ENCODE data around the gene PLN.

DNA sequence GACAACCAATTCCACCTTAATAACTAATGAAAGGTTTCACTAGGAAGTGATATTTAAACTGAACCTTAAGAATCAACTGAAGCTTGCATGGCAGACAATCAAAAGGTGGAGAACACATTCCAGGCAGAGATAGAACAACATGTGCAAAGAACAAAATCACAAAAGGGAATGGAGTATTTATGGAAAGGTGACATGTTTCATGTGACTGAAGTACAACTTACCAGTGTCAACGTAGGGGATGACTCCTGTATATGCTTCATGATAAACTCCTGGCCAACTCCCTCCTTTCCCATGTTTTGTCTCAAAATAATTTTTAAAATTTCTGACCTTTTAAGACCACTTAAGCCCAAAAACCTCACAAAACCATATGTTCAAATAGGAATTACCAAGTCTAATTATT, 6.6 kb downstream of the PLN start:
- no peak for TF ChIP-seq NRF1 (IDR thresholded peaks at IDR 0.05; ENCODE audit: low read depth, low read length)
- no peak for TF ChIP-seq JUND (IDR thresholded peaks at IDR 0.05)
- TF ChIP-seq, protein P1, sequence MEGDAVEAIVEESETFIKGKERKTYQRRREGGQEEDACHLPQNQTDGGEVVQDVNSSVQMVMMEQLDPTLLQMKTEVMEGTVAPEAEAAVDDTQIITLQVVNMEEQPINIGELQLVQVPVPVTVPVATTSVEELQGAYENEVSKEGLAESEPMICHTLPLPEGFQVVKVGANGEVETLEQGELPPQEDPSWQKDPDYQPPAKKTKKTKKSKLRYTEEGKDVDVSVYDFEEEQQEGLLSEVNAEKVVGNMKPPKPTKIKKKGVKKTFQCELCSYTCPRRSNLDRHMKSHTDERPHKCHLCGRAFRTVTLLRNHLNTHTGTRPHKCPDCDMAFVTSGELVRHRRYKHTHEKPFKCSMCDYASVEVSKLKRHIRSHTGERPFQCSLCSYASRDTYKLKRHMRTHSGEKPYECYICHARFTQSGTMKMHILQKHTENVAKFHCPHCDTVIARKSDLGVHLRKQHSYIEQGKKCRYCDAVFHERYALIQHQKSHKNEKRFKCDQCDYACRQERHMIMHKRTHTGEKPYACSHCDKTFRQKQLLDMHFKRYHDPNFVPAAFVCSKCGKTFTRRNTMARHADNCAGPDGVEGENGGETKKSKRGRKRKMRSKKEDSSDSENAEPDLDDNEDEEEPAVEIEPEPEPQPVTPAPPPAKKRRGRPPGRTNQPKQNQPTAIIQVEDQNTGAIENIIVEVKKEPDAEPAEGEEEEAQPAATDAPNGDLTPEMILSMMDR (IDR thresholded peaks at IDR 0.05), result no peak
- no peak for TF ChIP-seq TAF1 (IDR thresholded peaks at IDR 0.05; ENCODE audit: borderline replicate concordance, low read depth, low read length)
- TF ChIP-seq FOSL2 (IDR thresholded peaks at IDR 0.05; ENCODE audit: borderline replicate concordance, low read depth), result no peak
- TF ChIP-seq, protein P2, sequence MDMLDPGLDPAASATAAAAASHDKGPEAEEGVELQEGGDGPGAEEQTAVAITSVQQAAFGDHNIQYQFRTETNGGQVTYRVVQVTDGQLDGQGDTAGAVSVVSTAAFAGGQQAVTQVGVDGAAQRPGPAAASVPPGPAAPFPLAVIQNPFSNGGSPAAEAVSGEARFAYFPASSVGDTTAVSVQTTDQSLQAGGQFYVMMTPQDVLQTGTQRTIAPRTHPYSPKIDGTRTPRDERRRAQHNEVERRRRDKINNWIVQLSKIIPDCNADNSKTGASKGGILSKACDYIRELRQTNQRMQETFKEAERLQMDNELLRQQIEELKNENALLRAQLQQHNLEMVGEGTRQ (IDR thresholded peaks at IDR 0.05; ENCODE audit: borderline replicate concordance, low read depth, low read length), result no peak
- TF ChIP-seq YY1 (IDR thresholded peaks at IDR 0.05; ENCODE audit: low read depth), result no peak
- TF ChIP-seq GABPA (IDR thresholded peaks at IDR 0.05; ENCODE audit: low read depth), result no peak

Data from SK-N-SH (cell line).